Gastroesophageal sphincter (tissue), 4 donors: ENCODE measurements around the gene YPEL5. TPM values are rescaled to one million over a fixed set of nuclear protein-coding genes. Genes with fewer than 3 reads are reported as not detected.
"Not testable (repeated sequence)": the region's sequence is repeated elsewhere in the genome, so short reads cannot be mapped to it uniquely, and the experiment has no call there.

ENCODE experiments used
- ATAC-seq: fragments of 150-250 bp; one replicate; pipeline ENCODE4 v1.9.1; 2016; ENCODE audit warnings: mild to moderate bottlenecking, moderate library complexity
- H3K27ac ChIP-seq, 4 donors: fragments of 200-600 bp; sonication (generic) in 3 of 4; 1 replicate in 3 of 4; 2 replicates in 1 of 4; pipeline ENCODE4 v1.5.1; 2016 to 2019
- H3K27me3 ChIP-seq: fragments of 200-600 bp; sonication (generic); one replicate; pipeline ENCODE4 v1.5.1; 2019
- H3K36me3 ChIP-seq, 2 donors: fragments of 200-600 bp; sonication (generic); one replicate each; pipeline ENCODE4 v1.5.1; 2019; ENCODE audit warnings: control low read depth in 1 of 2
- H3K4me1 ChIP-seq, 3 donors: fragments of 200-600 bp; sonication (generic); 1 replicate in 2 of 3; 2 replicates in 1 of 3; pipeline ENCODE4 v1.5.1; 2016 to 2019; ENCODE audit warnings: control low read depth in 2 of 3
- H3K4me3 ChIP-seq, 2 donors: fragments of 200-600 bp; sonication (generic); one replicate each; pipeline ENCODE4 v1.5.1; 2019; ENCODE audit warnings: mild to moderate bottlenecking in 1 of 2, moderate library complexity in 1 of 2
- H3K9me3 ChIP-seq, 3 donors: fragments of 200-600 bp; sonication (generic); one replicate each; pipeline ENCODE4 v1.5.1; 2017 to 2019; ENCODE audit warnings: control low read depth in 2 of 3
- CTCF ChIP-seq, 4 experiments: fragments of 200-600 bp in 2 of 4; fragments of 450-650 bp in 2 of 4; sonication (generic) in 1 of 4; IDR thresholded peaks; one replicate each; pipeline ENCODE4 v1.5.1; 2017 to 2019; ENCODE audit warnings: antibody characterized with exemption in 4 of 4, mild to moderate bottlenecking in 2 of 4, moderate library complexity in 2 of 4
- EP300 ChIP-seq: sonication (generic); formaldehyde crosslinking; IDR thresholded peaks from one replicate; pipeline ENCODE4 v1.6.1; 2017; ENCODE audit warnings: antibody characterized with exemption, mild to moderate bottlenecking
- POLR2A ChIP-seq, 2 donors: fragments of 450-650 bp; IDR thresholded peaks; one replicate each; pipeline ENCODE4 v1.6.1; 2017; ENCODE audit warnings: antibody characterized with exemption in 2 of 2, mild to moderate bottlenecking in 2 of 2, moderate library complexity in 1 of 2
- POLR2AphosphoS5 ChIP-seq: sonication (generic); formaldehyde crosslinking; IDR thresholded peaks from one replicate; pipeline ENCODE4 v1.6.1; 2017; ENCODE audit warnings: antibody characterized with exemption
- WGBS, 2 donors: methylation state at CpG; one replicate each; pipeline ENCODE4 v1.1.5; 2018; ENCODE audit warnings: low coverage in 1 of 2; 5-methylcytosine and 5-hydroxymethylcytosine counted together
- total RNA-seq, 4 donors: library from RNA; depleted of rRNA; stranded (reverse); fragments of >200 nt; gene quantifications; one replicate each; pipeline ENCODE4 v1.1.0, GENCODE V29; 2016

The YPEL5 gene
- total RNA-seq, 4 donors from 2014 or later, result 109 to 159 (median 136) TPM

- TF ChIP-seq POLR2A (IDR thresholded peaks at IDR 0.05) (no peak), POLR2AphosphoS5 (no peak), CTCF (IDR thresholded peaks at IDR 0.05) (no peak), EP300 (no peak)
- no peaks in the 10 kb centered on the region for H3K4me1 ChIP-seq
- H3K27me3 ChIP-seq, result peaks cover 27% of the 10 kb centered on the region
- no peak overlapping the region for H3K4me3 ChIP-seq
- H3K36me3 ChIP-seq, result no peaks in the 10 kb centered on the region
- no peak overlapping the region for H3K27ac ChIP-seq
- no peaks in the 10 kb centered on the region for H3K9me3 ChIP-seq
- no peak for ATAC-seq
- 60 to 77% methylated on average over 1 to 5 of the region's 9 CpGs for WGBS, 2 donors
Observed at GRCh38 chr2:30106543-30106942, 40.3 kb upstream of the YPEL5 start.

GRCh38 chr2:30108192-30108591 lies 38.6 kb upstream of the YPEL5 start:
- H3K4me1 ChIP-seq, result no peaks in the 10 kb centered on the region
- H3K36me3 ChIP-seq, result no peaks in the 10 kb centered on the region
- no peak overlapping the region for H3K4me3 ChIP-seq
- H3K27me3 ChIP-seq, result peaks cover 19% of the 10 kb centered on the region
- H3K27ac ChIP-seq, result no peak overlapping the region
- no peaks in the 10 kb centered on the region for H3K9me3 ChIP-seq
- 79% methylated on average over 2 of the region's 2 CpGs; no CpG with 5 or more reads in 1 of the 2 donors for WGBS, 2 donors
- ATAC-seq, result no peak
- TF ChIP-seq POLR2AphosphoS5 (no peak), POLR2A (IDR thresholded peaks at IDR 0.05) (no peak), CTCF (IDR thresholded peaks at IDR 0.05) (no peak), EP300 (no peak)

GRCh38 chr2:30108851-30109250 lies 38.0 kb upstream of the YPEL5 start:
- WGBS, 2 donors, result 56 to 70% methylated on average over 2 to 4 of the region's 5 CpGs
- Histone ChIP-seq H3K4me1 (no peaks in the 10 kb centered on the region), H3K36me3 (no peaks in the 10 kb centered on the region), H3K9me3 (no peaks in the 10 kb centered on the region), H3K27ac (no peak overlapping the region), H3K4me3 (no peak overlapping the region), H3K27me3 (peaks cover 19% of the 10 kb centered on the region)
- TF ChIP-seq POLR2AphosphoS5 (no peak), POLR2A (IDR thresholded peaks at IDR 0.05) (no peak), EP300 (no peak), CTCF (IDR thresholded peaks at IDR 0.05) (no peak)
- ATAC-seq, result no peak

GRCh38 chr2:30109856-30110255 lies 37.0 kb upstream of the YPEL5 start:
- H3K36me3 ChIP-seq, result no peaks in the 10 kb centered on the region
- H3K9me3 ChIP-seq, result no peaks in the 10 kb centered on the region
- ATAC-seq, result no peak
- H3K4me1 ChIP-seq, result no peaks in the 10 kb centered on the region
- H3K27me3 ChIP-seq, result peaks cover 15% of the 10 kb centered on the region
- WGBS, 2 donors, result 81 to 85% methylated on average over 2 to 4 of the region's 6 CpGs
- H3K27ac ChIP-seq, result no peak overlapping the region
- TF ChIP-seq CTCF (IDR thresholded peaks at IDR 0.05) (no peak), EP300 (no peak), POLR2A (IDR thresholded peaks at IDR 0.05) (no peak), POLR2AphosphoS5 (no peak)
- H3K4me3 ChIP-seq, result no peak overlapping the region

DNA sequence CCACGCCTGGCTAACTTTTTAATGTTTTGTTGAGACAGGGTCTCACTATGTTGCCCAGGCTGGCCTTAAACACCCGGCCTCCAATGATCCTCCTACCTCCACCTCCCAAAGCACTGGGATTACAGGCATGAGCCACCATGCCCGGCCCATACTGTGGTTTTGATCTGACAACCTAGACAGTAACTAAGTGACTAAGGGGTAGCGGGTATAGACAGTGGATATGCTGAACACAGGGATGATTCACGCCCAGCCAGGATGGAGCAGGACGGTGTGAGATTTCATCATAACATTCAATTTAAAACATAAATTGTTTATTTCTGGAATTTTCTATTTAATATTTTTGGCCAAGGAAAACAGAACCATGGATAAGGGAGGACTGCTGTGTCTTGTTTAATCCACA lies 36.0 kb upstream of the YPEL5 start:
- Histone ChIP-seq H3K4me1 (no peaks in the 10 kb centered on the region), H3K4me3 (no peak overlapping the region), H3K27ac (no peak overlapping the region), H3K36me3 (no peaks in the 10 kb centered on the region), H3K9me3 (no peaks in the 10 kb centered on the region), H3K27me3 (peaks cover 17% of the 10 kb centered on the region)
- WGBS, 2 donors, result 72 to 75% methylated on average over 3 to 6 of the region's 6 CpGs
- no peak for ATAC-seq
- TF ChIP-seq POLR2A (IDR thresholded peaks at IDR 0.05) (no peak), CTCF (IDR thresholded peaks at IDR 0.05) (no peak), POLR2AphosphoS5 (no peak), EP300 (no peak)

DNA sequence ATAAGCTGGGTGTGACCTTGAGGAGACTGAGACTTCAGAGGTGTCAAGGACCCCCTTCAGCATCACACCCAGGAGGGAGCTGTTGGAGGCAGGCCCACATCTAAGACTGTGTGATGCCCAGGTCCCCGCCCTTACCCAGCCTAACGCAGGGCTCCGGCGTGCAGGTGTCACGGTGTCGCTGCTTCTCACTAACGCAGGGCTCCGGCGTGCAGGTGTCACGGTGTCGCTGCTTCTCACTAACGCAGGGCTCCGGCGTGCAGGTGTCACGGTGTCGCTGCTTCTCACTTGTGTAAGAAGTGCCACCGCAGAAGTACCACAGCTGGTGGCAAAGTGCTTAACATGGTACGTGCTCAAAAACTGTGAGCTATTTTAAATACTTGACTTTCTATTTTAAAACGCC lies 35.6 kb upstream of the YPEL5 start:
- not testable (repeated sequence) for H3K9me3 ChIP-seq, ATAC-seq, H3K4me1 ChIP-seq, H3K4me3 ChIP-seq, H3K27ac ChIP-seq, H3K36me3 ChIP-seq
- WGBS, 2 donors, result 47 to 58% methylated on average over 6 to 9 of the region's 19 CpGs
- H3K27me3 ChIP-seq, result peaks cover 19% of the 10 kb centered on the region
